HG03521 (cell line): ENCODE results near the gene FBXL13.
"Not testable (repeated sequence)": the region's sequence is repeated elsewhere in the genome, so short reads cannot be mapped to it uniquely, and the experiment has no call there.

Source experiments
- ATAC-seq: cut with Tn5 transposase; IDR thresholded peaks from one replicate; pipeline ENCODE4 v1.9.1; 2021; ENCODE audit warnings: mild to moderate bottlenecking, moderate library complexity; ENCODE audit not compliant: unreplicated experiment

Gene FBXL13

DNA sequence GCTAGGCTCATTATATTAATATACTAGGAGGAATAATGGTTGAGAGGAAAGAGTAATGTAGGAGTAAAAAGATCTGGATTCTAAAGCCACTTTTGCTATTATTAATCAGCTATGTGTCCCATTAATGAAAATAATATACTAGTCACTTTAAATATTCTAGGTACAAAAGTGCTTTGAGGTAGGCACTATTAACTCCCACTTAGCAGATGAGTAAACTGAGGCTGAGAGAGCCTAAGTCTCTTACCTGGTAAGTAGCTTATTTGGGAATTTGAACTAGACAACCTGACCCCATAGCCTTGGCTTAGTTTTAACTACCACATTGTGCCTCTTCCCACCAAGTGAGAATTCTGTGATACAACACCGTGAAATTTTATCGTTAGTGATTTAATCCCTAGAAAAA lies 6.3 kb upstream of the FBXL13 start:
- ATAC-seq, result no peak

DNA sequence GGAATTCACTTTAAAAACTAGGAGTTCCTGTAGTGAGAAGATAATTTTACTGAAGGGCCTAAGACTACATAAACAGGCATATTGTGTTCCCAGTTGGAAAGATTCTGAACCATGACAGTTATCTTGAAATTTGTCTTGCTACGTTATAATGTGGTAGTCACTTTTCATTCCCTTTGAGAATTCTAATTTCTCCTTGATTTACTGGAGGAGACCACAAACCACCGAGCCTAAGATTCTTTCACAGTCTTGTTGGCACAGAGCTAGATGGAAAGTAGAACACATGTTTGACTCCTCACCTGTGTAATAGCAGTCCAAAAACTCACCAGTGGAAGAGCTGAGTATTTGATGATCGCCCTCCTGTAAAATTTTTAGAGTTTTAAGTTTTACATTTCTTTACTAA lies 5.2 kb upstream of the FBXL13 start:
- ATAC-seq, result no peak

DNA sequence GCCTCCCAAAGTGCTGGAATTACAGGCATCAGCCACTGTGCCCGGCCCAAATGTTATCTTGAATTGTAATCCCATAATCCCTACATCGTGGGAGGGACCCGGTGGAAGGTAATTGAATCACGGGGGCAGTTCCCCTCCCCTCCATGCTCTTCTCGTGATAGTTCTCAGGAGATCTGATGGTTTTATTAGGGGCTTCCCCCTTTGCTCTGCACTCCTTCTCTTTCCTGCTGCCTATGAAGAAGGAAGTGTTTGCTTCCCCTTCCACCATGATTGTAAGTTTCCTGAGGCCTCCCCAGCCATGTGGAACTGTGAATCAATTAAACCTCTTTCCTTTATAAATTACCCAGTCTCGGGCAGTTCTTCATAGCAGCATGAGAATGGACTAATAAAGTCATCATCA lies 3.6 kb upstream of the FBXL13 start:
- not testable (repeated sequence) for ATAC-seq

DNA sequence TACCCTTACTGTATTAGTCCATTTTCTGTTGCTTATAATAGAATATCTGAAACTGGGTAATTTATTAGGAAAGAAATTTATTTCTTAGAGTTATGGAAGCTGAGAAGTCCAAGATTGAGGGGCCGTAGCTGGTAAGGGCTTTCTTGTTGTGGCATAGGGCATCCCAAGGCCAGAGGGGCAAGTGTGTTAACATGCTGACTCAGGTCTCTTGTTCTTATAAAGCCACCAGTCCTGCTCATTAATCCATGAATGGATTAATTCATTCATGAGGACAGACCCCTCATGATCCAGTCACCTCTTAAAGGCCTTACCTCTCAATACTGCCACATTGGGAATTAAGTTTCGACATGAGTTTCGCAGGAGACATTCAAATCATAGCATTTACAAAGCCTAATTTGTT lies 2.7 kb upstream of the FBXL13 start:
- no peak for ATAC-seq

DNA sequence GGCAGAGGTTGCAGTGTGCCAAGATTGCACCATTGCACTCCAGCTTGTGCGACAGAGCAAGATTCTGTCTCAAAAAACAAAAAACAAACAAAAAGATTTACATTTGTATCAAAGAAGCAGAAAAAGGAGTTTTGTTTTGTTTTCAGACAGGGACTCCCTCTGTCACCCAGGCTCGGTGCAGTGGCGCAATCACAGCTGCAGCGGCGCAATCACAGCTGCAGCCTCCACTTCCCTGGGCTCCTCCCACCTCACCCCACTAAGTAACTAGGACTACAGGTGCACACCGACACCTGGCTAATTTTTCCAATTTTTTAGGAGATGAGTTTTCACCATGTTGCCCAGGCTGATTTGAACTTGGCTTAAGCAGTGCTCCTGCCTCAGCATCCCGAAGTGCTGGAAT lies 2.2 kb upstream of the FBXL13 start:
- ATAC-seq, result no peak

DNA sequence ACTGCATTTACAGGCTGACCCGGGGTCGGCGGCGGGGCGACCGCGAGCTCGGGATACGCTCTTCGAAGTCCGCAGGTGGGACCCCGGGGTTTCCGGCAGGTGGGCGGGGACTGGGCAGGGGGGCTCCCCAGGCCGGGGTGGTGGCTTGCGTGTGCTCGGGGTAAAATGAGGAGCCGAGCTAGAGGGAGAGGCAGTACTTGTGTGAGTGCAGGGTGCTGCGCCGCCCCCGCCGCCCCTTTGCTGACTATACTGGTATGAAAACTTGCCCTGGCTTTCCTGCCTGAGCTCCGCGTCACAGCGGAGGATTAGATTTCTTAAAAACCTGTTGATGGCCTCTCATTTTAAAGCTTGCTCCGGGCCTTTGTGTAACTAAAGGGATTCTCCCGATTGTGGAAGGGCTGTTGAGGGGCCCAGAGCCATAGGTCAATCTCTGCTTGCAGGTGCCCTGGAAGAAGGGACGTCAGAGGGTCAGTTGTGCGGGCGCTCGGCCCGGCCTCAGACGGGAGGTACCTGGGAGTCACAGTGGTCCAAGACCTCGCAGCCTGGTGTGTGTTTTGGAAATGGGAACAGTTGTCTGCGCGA lies 832 bp upstream of the FBXL13 start:
- peak; percentile 39 for ATAC-seq

DNA sequence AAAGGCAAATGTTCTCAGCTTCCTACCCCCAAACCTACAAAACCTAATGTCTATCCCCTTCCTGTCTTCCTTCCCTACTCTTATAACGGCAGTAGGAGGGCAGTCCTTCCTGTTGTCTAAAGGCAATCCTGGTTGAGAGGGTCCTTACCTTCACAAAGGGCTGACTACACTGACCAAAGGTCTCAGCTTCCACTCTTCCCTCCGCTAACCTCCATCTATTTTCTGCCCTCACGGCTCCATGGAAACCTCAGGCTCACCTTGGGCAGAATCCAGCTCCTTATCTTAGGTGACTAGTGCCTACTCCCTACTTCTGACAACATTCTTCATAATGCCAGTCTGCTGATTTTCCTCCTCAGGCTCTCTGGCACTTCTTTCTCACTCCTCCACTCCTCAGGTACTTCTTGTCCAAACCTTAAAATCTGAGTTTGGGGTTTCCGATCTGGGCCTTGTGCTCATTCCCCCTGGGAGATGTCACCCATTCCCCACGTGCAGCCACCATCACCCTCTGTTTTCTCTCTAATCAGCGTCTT lies 542 bp downstream of the FBXL13 start:
- no peak for ATAC-seq

DNA sequence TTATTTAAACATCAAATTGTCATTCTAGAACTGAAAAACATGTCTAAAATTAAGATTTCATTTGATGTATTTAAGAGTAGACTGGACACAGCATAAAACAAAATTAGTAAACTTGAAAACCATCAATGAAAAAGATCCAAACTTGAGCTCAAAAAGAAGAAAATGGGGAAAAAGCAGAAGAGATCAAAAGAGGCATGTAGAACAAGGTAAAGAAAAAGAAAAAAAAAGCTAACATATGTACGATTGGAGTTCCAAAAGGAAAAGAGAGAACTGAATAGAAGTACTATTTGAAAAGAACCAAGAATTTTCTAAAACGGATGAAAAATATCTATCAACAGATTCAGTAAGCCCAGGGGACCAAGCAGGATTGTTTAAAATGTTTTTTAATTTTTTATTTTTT lies 3.6 kb downstream of the FBXL13 start:
- ATAC-seq, result no peak

DNA sequence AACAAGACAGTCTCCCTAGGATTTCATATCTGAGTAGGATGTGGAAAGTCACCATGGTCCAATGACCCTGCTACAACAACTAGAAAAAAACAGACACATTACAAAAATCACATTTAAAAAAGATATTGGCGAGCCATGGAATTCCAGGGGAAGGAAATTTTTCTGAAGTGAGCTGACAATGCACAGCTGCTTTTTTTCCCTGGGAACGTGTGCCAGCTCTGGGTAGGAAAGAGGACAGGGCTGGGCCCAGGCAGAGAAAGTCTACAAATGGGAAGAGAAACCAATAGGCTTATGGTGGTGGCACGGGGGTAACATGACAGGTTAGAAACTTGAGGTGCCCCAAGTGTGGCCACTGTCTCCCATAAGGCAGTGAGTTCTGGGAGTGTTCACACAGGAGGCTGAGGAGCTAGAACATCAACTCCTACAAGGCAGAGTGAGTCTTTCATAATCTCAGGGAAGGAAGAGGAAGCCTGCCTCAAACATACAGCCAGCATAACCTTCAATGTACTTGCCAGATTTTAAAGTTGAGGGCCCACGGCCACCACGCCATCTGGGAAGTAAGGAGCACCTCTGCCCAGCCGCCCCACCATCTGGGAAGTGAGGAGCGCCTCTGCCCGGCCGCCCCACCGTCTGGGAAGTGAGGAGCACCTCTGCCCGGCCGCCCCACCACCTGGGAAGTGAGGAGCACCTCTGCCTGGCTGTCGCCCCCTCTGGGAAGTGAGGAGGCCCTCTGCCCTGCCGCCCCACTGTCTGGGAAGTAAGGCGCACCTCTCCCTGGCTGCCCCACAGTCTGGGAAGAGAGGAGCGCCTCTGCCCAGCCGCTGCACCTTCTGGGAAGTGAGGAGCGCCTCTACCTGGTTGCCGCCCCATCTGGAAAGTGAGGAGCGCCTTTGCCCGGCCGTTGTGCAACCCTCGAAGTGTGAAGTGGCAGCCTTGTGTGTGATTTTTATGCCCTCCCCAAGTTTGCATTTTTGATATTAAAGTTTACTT lies 5.9 kb downstream of the FBXL13 start:
- ATAC-seq, result no peak

DNA sequence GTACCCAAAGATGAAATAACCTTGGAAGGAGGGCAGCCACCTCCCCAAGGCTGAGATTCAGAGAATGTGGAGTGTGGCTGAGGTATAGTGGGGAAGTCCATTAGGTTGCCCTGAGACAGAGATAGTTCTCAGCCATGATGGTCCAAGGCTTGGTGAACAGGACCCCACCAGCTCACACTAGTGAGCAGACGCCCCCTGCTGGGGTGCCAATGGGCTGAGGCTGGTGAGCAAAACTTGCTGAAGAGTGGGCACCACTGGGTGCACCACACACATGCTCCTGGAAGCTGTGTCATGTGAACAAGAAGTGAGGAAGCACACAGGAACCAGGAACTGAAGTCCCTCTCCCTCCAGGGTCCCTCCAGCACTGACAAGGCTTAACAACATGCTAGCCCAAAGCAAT lies 8.9 kb downstream of the FBXL13 start:
- no peak for ATAC-seq

DNA sequence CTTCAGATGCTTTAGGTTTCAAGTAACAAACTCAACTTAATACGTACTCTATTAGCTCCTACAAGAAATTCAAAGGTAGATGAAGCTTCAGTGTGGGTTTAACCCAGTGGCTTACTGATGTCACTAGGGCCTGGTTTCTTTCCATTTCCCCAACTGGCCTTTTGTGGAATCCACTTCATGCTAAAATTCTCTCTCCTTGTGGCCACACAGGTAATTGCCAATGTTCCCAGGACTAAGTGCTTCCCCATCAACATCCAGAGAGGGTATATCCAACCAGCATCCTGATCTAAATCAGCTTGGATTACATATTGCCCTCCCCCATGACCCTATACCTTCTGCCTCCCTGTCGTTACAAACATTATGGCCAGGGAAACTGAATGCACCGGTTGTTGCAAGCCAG lies 10.7 kb downstream of the FBXL13 start:
- ATAC-seq, result no peak

DNA sequence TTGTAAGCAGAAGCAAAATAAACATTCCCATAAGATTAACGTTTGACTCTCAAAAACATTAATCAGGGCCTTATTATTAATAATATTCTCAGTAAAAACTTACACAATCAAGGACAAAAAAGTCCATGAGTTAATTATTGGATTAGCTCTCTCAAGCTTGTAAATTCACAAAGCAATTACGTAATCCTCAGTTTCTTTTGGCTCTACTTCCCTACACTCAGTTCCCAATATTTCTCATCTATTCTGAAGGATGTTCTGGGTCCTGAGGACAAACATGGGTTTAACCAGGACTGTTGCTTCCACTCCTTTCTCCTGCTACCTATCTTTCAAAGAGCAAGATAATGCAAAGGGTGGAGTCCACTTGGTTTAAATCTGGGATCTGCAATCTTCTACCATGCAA lies 15.1 kb downstream of the FBXL13 start:
- ATAC-seq, result no peak

DNA sequence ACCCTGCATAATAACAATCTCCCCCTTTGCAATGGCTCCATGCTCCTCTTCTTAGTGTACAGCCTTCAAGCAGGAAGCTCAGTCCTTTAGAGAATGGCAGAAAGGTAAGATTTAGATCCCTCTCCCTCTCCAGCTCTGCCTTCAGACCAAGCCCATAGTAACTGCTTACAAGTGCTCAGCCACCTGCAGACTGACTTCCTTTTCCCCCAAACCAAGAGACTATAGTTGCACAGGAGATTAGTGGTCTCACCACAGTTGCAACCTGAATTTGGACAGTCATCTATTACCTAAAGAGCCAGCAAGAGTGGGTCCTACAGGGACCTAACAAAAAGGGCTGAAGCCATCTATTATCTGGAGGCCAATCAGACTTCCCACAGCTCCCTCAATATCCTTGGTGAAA lies 16.5 kb downstream of the FBXL13 start:
- ATAC-seq, result no peak

DNA sequence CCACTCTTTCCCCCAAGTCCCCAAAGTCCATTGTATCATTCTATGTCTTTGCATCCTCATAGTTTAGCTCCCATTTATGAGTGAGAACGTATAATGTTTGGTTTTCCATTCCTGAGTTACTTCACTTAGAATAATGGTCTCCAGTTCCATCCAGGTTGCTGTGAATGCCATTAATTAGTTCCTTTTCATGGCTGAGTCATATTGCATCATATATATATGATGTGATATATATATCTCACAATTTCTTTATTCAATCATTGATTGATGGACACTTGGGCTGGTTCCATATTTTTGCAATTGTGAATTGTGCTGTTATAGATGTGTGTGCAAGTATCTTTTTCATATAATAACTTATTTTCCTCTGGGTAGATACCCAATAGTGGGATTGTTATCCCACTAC lies 18.6 kb downstream of the FBXL13 start:
- ATAC-seq, result not testable (repeated sequence)

DNA sequence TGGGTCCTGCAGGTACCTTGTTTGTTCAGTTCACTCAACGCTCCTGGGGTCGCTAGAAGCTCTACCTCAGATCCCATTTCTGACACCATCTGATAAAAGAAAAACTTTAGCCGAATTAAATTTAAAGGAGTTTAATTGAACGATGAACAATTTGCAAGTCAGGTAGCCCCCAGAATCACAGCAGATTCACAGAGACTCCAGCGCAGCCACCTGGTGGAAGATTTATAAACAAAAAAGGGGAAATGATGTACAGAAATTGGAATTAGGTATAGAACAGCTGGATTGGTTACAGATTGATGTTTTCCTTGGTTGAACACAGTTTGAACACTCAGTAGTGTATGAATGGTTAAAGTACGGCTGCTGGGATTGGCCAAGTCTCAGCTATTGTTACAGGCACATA lies 23.1 kb downstream of the FBXL13 start:
- ATAC-seq, result no peak

DNA sequence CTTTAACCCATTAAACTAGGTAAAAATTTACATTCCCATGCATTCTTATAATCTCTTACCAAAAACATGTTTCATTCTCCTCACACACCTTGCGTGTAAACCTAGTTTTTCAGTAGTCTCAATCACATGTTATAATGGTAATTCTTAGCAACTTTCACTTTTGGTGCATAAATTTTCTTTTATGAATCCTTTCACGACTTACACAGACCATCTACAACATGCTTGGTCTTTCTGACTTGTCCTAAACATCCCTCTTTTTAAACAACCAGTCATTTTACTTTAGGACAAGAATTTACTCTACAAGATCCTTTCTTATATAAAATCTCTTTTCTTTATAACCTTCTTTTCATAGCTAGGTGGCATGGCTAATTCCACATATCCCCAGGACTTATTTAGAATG lies 25.8 kb downstream of the FBXL13 start:
- ATAC-seq, result no peak

DNA sequence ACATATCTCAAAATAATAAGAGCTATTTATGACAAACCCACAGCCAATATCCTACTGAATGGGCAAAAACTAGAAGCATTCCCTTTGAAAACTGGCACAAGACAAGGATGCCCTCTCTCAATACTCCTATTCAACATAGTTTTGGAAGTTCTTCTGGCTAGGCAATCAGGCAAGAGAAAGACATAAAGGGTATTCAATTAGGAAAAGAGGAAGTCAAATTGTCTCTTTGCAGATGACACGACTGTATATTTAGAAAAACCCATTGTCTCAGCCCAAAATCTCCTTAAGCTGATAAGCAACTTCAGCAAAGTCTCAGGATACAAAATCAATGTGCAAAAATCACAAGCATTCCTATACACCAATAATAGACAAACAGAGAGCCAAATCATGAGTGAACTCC lies 32.8 kb downstream of the FBXL13 start:
- not testable (repeated sequence) for ATAC-seq

DNA sequence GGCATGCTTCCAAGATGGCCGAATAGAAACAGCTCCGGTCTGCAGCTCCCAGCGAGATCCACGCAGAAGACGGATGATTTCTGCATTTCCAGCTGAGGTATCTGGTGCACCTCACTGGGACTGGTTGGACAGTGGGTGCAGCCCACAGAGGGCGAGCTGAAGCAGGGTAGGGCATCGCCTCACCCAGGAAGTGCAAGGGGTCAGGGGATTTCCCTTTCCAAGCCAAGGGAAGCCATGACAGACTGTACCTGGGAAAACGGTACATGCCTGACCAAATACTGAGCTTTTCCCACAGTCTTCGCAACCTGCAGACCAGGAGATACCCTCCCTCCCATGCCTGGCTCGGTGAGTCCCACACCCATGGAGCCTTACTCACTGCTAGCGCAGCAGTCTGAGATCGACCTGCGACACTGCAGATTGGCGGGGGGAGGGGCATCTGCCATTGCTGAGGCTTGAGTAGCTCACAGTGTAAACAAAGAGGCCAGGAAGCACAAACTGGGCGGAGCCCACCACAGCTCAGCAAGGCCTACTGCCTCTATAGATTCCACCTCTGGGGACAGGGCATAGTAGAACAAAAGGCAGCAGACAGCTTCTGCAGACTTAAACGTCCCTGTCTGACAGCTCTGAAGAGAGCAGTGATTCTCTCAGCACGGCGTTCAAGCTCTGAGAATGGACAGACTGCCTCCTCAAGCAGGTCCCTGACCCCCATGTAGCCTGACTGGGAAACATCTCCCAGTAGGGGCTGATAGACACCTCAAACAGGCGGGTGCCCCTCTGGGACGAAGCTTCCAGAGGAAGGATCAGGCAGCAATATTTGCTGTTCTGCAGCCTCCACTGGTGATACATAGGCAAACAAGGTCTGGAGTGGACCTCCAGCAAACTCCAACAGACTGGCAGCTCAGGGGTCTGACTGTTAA lies 36.5 kb downstream of the FBXL13 start:
- ATAC-seq, result not testable (repeated sequence)

DNA sequence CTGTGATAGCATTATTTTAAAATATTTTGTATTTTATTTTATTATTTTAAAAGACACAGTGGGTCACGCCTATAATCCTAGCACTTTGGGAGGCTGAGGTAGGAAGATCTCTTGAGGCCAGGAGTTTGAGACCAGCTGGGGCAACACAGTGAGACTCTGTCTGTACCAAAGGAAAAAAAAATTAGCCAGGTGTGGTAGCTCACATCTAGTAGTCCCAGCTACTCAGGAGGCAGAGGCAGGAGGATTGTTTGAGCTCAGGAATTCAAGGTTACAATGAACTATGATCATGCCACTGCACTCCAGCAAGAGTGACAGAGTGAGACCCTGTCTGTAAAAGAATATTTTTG lies 37.1 kb downstream of the FBXL13 start:
- no peak for ATAC-seq

DNA sequence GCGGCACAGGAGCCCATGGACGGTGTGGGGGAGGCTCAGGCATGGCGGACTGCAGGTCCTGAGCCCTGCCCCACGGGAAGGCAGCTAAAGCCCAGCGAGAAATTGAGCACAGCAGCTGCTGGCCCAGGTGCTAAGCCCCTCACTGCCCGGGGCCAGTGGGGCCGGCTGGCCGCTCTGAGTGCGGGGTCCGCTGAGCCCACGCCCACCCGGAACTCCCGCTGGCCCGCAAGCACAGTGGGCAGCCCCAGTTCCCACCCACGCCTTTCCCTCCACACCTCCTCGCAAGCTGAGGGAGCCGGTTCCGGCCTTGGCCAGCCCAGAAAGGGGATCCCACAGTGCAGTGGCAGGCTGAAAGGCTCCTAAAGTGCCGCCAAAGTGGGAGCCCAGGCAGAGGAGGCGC lies 40.3 kb downstream of the FBXL13 start:
- ATAC-seq, result not testable (repeated sequence)

DNA sequence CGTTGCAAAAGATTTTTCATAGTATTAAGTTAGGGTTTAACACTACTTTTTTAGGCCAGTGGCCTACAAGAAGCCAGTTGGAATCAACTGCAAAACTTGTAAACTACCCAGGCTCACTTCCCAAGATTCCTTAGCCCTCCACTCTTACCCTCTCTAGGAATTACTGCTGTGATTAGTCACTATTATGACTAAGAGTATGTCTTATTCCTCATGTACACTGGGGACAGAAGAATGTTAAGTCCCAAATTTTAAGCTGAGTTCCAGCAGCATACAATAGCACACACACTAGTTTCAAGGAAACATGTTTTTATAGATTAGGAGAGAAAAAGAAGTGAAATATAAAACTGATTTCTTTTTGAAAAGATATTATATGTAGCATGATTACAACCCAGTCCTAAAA lies 42.8 kb downstream of the FBXL13 start:
- no peak for ATAC-seq
